AG08395 (cell line): ENCODE results near the gene POLA2.
A peak's percentile ranks its signal among the peaks of the same experiment; 100 is the strongest.
"Not testable (repeated sequence)": the region's sequence is repeated elsewhere in the genome, so short reads cannot be mapped to it uniquely, and the experiment has no call there.

ENCODE experiments used
- DNase-seq: peaks from one replicate; pipeline ENCODE4 v3.0.0; 2012; ENCODE audit warnings: mixed read lengths, low spot score

The POLA2 gene

GRCh38 chr11:65242389-65242788 lies 19.4 kb upstream of the POLA2 start:
- no peak for DNase-seq

GRCh38 chr11:65243797-65244196 lies 18.0 kb upstream of the POLA2 start:
- no peak for DNase-seq

GRCh38 chr11:65245046-65245445 lies 16.7 kb upstream of the POLA2 start:
- not testable (repeated sequence) for DNase-seq

- no peak for DNase-seq
These were observed 15.3 kb upstream of the POLA2 start for GRCh38 chr11:65246506-65246905.

- not testable (repeated sequence) for DNase-seq
These were observed 13.5 kb upstream of the POLA2 start for GRCh38 chr11:65248184-65248710.

GRCh38 chr11:65251476-65251875 lies 10.3 kb upstream of the POLA2 start:
- peak; percentile 15 for DNase-seq

- DNase-seq = no peak
These were observed 7.0 kb upstream of the POLA2 start for GRCh38 chr11:65254724-65255123.

GRCh38 chr11:65258988-65259387 lies 2.8 kb upstream of the POLA2 start:
- no peak for DNase-seq

- no peak for DNase-seq
These were observed 1.5 kb upstream of the POLA2 start for GRCh38 chr11:65260302-65260701.

GRCh38 chr11:65260756-65261590 lies 789 bp upstream of the POLA2 start:
- peak; percentile 35 for DNase-seq

GRCh38 chr11:65262381-65262680 lies 569 bp downstream of the POLA2 start:
- DNase-seq = peak; percentile 46

GRCh38 chr11:65262776-65263175 lies 1.0 kb downstream of the POLA2 start:
- DNase-seq = no peak

- not testable (repeated sequence) for DNase-seq
These were observed 3.0 kb downstream of the POLA2 start for GRCh38 chr11:65264747-65265146.

- no peak for DNase-seq
These were observed 4.4 kb downstream of the POLA2 start for GRCh38 chr11:65266210-65266609.

- peak; percentile 87 for DNase-seq
These were observed 13.2 kb downstream of the POLA2 start for GRCh38 chr11:65274735-65275682.

GRCh38 chr11:65275906-65276305 lies 14.1 kb downstream of the POLA2 start:
- no peak for DNase-seq

- no peak for DNase-seq
These were observed 16.0 kb downstream of the POLA2 start for GRCh38 chr11:65277631-65278277.

GRCh38 chr11:65278356-65278755 lies 16.6 kb downstream of the POLA2 start:
- no peak for DNase-seq

- DNase-seq = no peak
These were observed 17.5 kb downstream of the POLA2 start for GRCh38 chr11:65279279-65279678.

- peak; percentile 66 for DNase-seq
These were observed 18.1 kb downstream of the POLA2 start for GRCh38 chr11:65279741-65280440.

GRCh38 chr11:65280646-65281045 lies 18.9 kb downstream of the POLA2 start:
- no peak for DNase-seq

GRCh38 chr11:65286686-65287085 lies 24.9 kb downstream of the POLA2 start:
- DNase-seq = no peak
